Spleen (tissue), 11 donors: ENCODE measurements around the gene FRMD7. TPM values are rescaled to one million over a fixed set of nuclear protein-coding genes. Genes with fewer than 3 reads are reported as not detected.
A peak's percentile ranks its signal among the peaks of the same experiment; 100 is the strongest.

Source experiments
- DNase-seq: peaks from one replicate; pipeline ENCODE4 v3.0.0-alpha.2; 2020
- H3K27ac ChIP-seq, 8 donors: fragments of 200-600 bp; sonication (generic) in 7 of 8; 1 replicate in 4 of 8; 2 replicates in 4 of 8; pipeline versions ENCODE4 v1.5.0 to v1.8.0; 2016 to 2021; ENCODE audit warnings: inconsistent platforms in 4 of 8, mild to moderate bottlenecking in 4 of 8, moderate library complexity in 1 of 8
- H3K27me3 ChIP-seq, 7 donors: fragments of 200-600 bp; sonication (generic) in 6 of 7; replicated peaks in 1 of 7; 1 replicate in 4 of 7; 2 replicates in 3 of 7; pipeline versions ENCODE4 v1.5.0 to v1.8.0; 2016 to 2021; ENCODE audit warnings: inconsistent platforms in 3 of 7, mild to moderate bottlenecking in 1 of 7
- H3K36me3 ChIP-seq, 6 donors: fragments of 200-600 bp; sonication (generic) in 5 of 6; 1 replicate in 4 of 6; 2 replicates in 2 of 6; pipeline versions ENCODE4 v1.5.0 to v1.8.0; 2016 to 2021; ENCODE audit warnings: inconsistent platforms in 2 of 6
- H3K4me1 ChIP-seq, 6 donors: fragments of 200-600 bp; sonication (generic) in 5 of 6; 1 replicate in 3 of 6; 2 replicates in 3 of 6; pipeline versions ENCODE4 v1.5.0 to v1.8.0; 2016 to 2021; ENCODE audit warnings: inconsistent platforms in 3 of 6
- H3K4me3 ChIP-seq, 8 donors: fragments of 200-600 bp; sonication (generic) in 7 of 8; 1 replicate in 4 of 8; 2 replicates in 4 of 8; pipeline versions ENCODE4 v1.5.0 to v1.8.0; 2016 to 2021; ENCODE audit warnings: inconsistent platforms in 4 of 8, mild to moderate bottlenecking in 4 of 8, moderate library complexity in 2 of 8
- H3K9me3 ChIP-seq, 8 donors: fragments of 200-600 bp; sonication (generic) in 7 of 8; 1 replicate in 4 of 8; 2 replicates in 4 of 8; pipeline versions ENCODE4 v1.5.0 to v1.8.0; 2016 to 2021; ENCODE audit warnings: inconsistent platforms in 4 of 8
- CTCF ChIP-seq, 11 experiments: fragments of 200-600 bp in 7 of 11; fragments of 450-650 bp in 4 of 11; sonication (generic) in 4 of 11; IDR thresholded peaks in 8 of 11; conservative IDR thresholded peaks in 3 of 11; 1 replicate in 7 of 11; 2 replicates in 4 of 11; pipeline versions ENCODE4 v1.4.0 to v1.8.0; 2016 to 2021; ENCODE audit warnings: antibody characterized with exemption in 11 of 11, inconsistent platforms in 4 of 11, mild to moderate bottlenecking in 1 of 11
- POLR2A ChIP-seq, 3 donors: fragments of 450-650 bp; IDR thresholded peaks; one replicate each; pipeline ENCODE4 v1.5.1; 2017; ENCODE audit warnings: antibody characterized with exemption in 3 of 3, mild to moderate bottlenecking in 1 of 3
- POLR2AphosphoS5 ChIP-seq, 3 donors: sonication (generic); formaldehyde crosslinking; IDR thresholded peaks; one replicate each; pipeline ENCODE4 v1.5.1; 2017; ENCODE audit warnings: antibody characterized with exemption in 3 of 3
- WGBS, 5 donors: extraction: QIAGEN DNeasy Blood & Tissue Kit in 3 of 5; methylation state at CpG; one replicate each; pipeline versions ENCODE4 v1.1.5 to v1.1.7; 2013 to 2018; 5-methylcytosine and 5-hydroxymethylcytosine counted together
- intact Hi-C: fragments of 100-400 bp; cut with DNase I; formaldehyde crosslinking; loops from one replicate; pipeline ENCODE4 v1.15.0; 2023; ENCODE audit warnings: low total_unique reads
- polyA plus RNA-seq, 3 donors: library from polyadenylated mRNA; stranded (reverse); fragments of 200-250 nt; gene quantifications; one replicate each; pipeline ENCODE4 v1.2.1, GENCODE V29; 2013
- total RNA-seq, 7 donors: library from RNA; depleted of rRNA in 3 of 7; stranded (reverse); fragments of >200 nt in 3 of 7; fragmentation: NEBNext Ultra II Directional in 4 of 7; extraction: Animal tissue kit (Norgen Biotek cat#: 25700) in 4 of 7; gene quantifications; one replicate each; pipeline versions ENCODE4 v1.1.0 to v1.2.1, GENCODE V29; 2016 to 2021
- donor health status: healthy with polysubstance abuse.
- donor health status: DM: no; HTN: no; CAD: no; lungs with moderate emphysema.
- donor health status: DM: no; HTN: no; CAD: no.
- donor health status: Bipolar disorder and iron deficiency.
- donor health status: healthy.
- donor health status: DM: no; HTN: no; CAD: no.
- donor health status: DM: yes; HTN: yes; CAD: no.

FRMD7 gene
- total and polyA plus RNA-seq, 10 donors: 0.46 TPM; not detected in 9

- DNase-seq: no peak
- intact Hi-C loops: no loop called here
- WGBS, 5 donors: 70 to 100% (median 94%) methylated on average over 3 of the region's 3 CpGs
- Histone ChIP-seq H3K4me1 (no peaks in the 10 kb centered on the region), H3K27ac (no peak overlapping the region), H3K36me3 (peaks cover 0 to 15% (median 0%) of the 10 kb centered on the region in 6 donors), H3K4me3 (no peak overlapping the region), H3K9me3 (no peaks in the 10 kb centered on the region), H3K27me3 (peaks cover 0 to 5% (median 0%) of the 10 kb centered on the region in 7 donors)
- TF ChIP-seq CTCF (IDR thresholded peaks at IDR 0.05 in 8 of 11, conservative IDR thresholded peaks at IDR 0.05 in 3 of 11): no peak
- no peak for TF ChIP-seq POLR2A (IDR thresholded peaks at IDR 0.05)
- no peak for TF ChIP-seq POLR2AphosphoS5 (IDR thresholded peaks at IDR 0.05)
Measured at GRCh38 chrX:132077912-132078311, 49.9 kb downstream of the FRMD7 start.

- intact Hi-C loops: no loop called here
- Histone ChIP-seq H3K4me1 (no peaks in the 10 kb centered on the region), H3K27me3 (peaks cover 0 to 5% (median 0%) of the 10 kb centered on the region in 7 donors), H3K9me3 (no peaks in the 10 kb centered on the region), H3K36me3 (peaks cover 0 to 20% (median 0%) of the 10 kb centered on the region in 6 donors), H3K4me3 (no peak overlapping the region), H3K27ac (no peak overlapping the region)
- no peak for DNase-seq
- 89 to 100% (median 91%) methylated on average over 1 of the region's 1 CpG for WGBS, 5 donors
- no peak for TF ChIP-seq POLR2A (IDR thresholded peaks at IDR 0.05)
- no peak for TF ChIP-seq CTCF (IDR thresholded peaks at IDR 0.05 in 8 of 11, conservative IDR thresholded peaks at IDR 0.05 in 3 of 11)
- TF ChIP-seq POLR2AphosphoS5 (IDR thresholded peaks at IDR 0.05): no peak
Measured at GRCh38 chrX:132077414-132077813, 50.4 kb downstream of the FRMD7 start.

GRCh38 chrX:132071254-132071653 lies 56.6 kb downstream of the FRMD7 start:
- no peaks in the 10 kb centered on the region for H3K9me3 ChIP-seq
- peaks cover 0 to 5% (median 0%) of the 10 kb centered on the region in 7 donors for H3K27me3 ChIP-seq
- no peak for DNase-seq
- H3K36me3 ChIP-seq: peaks cover 0 to 40% (median 0%) of the 10 kb centered on the region in 6 donors
- H3K27ac ChIP-seq: no peak overlapping the region
- TF ChIP-seq POLR2AphosphoS5 (IDR thresholded peaks at IDR 0.05): no peak
- peak in 2 of 11 experiments; percentile 14 to 26 for TF ChIP-seq CTCF (IDR thresholded peaks at IDR 0.05 in 8 of 11, conservative IDR thresholded peaks at IDR 0.05 in 3 of 11)
- intact Hi-C loops: no loop called here
- no peak overlapping the region for H3K4me3 ChIP-seq
- no peaks in the 10 kb centered on the region for H3K4me1 ChIP-seq

GRCh38 chrX:132068405-132068804 lies 59.4 kb downstream of the FRMD7 start:
- WGBS, 5 donors: 60 to 100% (median 95%) methylated on average over 1 of the region's 1 CpG
- H3K9me3 ChIP-seq: no peaks in the 10 kb centered on the region
- peaks cover 0 to 36% (median 0%) of the 10 kb centered on the region in 6 donors for H3K36me3 ChIP-seq
- intact Hi-C loops: loop anchor here (10.0 kb wide), 1 partner anchor 224 kb away; no protein-coding TSS in a partner anchor
- no peak overlapping the region for H3K27ac ChIP-seq
- DNase-seq: no peak
- peaks cover 0 to 5% (median 0%) of the 10 kb centered on the region in 7 donors for H3K27me3 ChIP-seq
- H3K4me1 ChIP-seq: no peaks in the 10 kb centered on the region
- H3K4me3 ChIP-seq: no peak overlapping the region
- TF ChIP-seq POLR2AphosphoS5 (IDR thresholded peaks at IDR 0.05) (no peak), POLR2A (IDR thresholded peaks at IDR 0.05) (no peak), CTCF (IDR thresholded peaks at IDR 0.05 in 8 of 11, conservative IDR thresholded peaks at IDR 0.05 in 3 of 11) (no peak)
